ENCODE measurements around the gene SYNE1. TPM values are rescaled to one million over a fixed set of nuclear protein-coding genes. Genes with fewer than 3 reads are reported as not detected.
"Not testable (repeated sequence)": the region's sequence is repeated elsewhere in the genome, so short reads cannot be mapped to it uniquely, and the experiment has no call there.

Gene SYNE1
- polyA plus RNA-seq, 1 donor = 28.2 TPM

DNA sequence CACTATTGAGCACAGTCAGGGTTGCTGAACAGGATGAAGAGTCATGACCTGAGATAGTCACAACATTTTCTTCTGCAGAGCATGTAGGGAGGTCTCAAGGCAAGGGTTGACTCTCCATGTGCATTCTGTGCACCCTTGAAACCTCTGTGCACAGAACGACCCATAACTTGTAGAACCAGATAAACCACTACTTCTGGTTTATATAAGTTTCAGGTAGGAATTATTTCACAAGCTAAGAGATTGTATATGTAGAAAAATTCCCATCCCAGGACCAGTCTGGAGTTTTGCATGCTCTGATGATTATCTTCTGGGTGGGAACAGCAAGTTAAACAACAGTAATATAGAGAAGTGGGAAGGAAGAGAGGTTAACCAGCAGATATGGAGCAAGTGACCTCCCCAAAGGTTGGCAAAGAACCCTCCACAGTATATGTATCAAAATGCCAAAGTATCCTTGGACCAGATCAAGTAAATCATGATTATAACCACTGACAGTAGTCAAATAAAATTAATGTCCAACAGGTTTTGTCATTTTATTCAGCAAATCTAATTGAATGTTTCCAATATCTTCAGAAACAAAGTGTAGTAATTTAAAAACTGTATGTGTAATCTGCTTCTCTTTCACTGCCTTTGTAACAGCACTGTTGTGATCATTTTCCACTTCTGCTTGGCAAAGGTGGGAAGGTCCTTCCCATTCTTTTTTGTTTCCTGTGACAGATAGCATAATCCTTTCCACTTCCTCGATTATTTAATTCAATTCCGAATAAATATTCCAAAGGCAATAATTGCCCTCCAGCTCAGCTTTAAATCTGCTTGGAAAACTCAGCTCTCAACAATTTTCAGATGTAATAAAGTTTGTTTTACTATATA, 104.4 kb downstream of the SYNE1 start:
- DNase-seq = no peak
- no CpG with 5 or more reads among the region's 3 CpGs for WGBS (ENCODE audit: insufficient coverage, low lambda C conversion rate)
- H3K4me1 ChIP-seq (ENCODE audit: control insufficient read depth, insufficient read depth, low read length) = no peaks in the 10 kb centered on the region
- no peaks in the 10 kb centered on the region for H3K9me3 ChIP-seq (ENCODE audit: control insufficient read depth, low read depth, low read length)
- H3K27ac ChIP-seq (ENCODE audit: low read length) = no peak overlapping the region
- no peaks in the 10 kb centered on the region for H3K27me3 ChIP-seq (ENCODE audit: control insufficient read depth, insufficient read depth, low read length)
- H3K4me3 ChIP-seq (ENCODE audit: low read length) = no peak overlapping the region
- no peaks in the 10 kb centered on the region for H3K36me3 ChIP-seq (ENCODE audit: control insufficient read depth, insufficient read depth, low read length)

DNA sequence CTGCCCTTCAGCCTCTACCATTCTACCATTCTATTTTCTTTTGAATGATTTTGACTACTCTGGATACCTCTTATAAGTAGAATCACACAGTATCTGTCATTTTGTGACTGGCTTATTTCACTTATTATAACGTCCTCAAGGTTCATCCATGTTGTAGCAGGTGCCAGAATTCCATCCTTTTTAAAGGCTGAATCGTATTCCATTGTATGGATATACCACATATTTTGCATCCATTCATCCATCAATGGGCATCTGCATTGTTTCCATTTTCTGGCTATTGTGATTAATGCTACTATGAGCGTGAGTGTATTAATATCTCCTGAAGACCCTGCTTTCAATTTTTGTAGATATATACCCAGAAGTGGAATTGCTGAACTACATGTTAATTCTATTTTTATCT, 105.5 kb downstream of the SYNE1 start:
- H3K27me3 ChIP-seq (ENCODE audit: control insufficient read depth, insufficient read depth, low read length) = no peaks in the 10 kb centered on the region
- 86% methylated on average over 2 of the region's 3 CpGs for WGBS (ENCODE audit: insufficient coverage, low lambda C conversion rate)
- no peak for DNase-seq
- H3K4me1 ChIP-seq (ENCODE audit: control insufficient read depth, insufficient read depth, low read length) = no peaks in the 10 kb centered on the region
- no peak overlapping the region for H3K4me3 ChIP-seq (ENCODE audit: low read length)
- H3K27ac ChIP-seq (ENCODE audit: low read length) = no peak overlapping the region
- H3K9me3 ChIP-seq (ENCODE audit: control insufficient read depth, low read depth, low read length) = no peaks in the 10 kb centered on the region
- H3K36me3 ChIP-seq (ENCODE audit: control insufficient read depth, insufficient read depth, low read length) = no peaks in the 10 kb centered on the region

DNA sequence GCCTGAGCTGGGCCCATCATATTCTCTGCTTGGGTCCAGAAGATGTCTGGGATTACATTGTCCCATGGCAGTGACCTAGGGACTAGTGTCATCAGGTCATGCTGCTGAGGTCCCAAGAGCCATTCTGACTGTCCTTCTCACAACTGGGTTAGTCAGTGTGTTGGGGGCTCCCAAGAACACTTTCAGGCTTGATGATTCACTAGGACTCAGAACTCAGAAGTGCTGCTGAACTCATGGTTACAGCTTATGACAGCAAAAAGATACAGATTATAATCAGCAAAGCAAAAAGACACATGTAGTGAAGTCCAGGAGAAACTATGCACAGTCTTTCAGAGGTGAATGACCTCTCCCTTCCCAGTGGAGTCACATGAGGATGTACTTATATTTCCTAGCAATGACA, 107.8 kb downstream of the SYNE1 start:
- no peaks in the 10 kb centered on the region for H3K4me1 ChIP-seq (ENCODE audit: control insufficient read depth, insufficient read depth, low read length)
- no peaks in the 10 kb centered on the region for H3K36me3 ChIP-seq (ENCODE audit: control insufficient read depth, insufficient read depth, low read length)
- H3K27ac ChIP-seq (ENCODE audit: low read length) = no peak overlapping the region

DNA sequence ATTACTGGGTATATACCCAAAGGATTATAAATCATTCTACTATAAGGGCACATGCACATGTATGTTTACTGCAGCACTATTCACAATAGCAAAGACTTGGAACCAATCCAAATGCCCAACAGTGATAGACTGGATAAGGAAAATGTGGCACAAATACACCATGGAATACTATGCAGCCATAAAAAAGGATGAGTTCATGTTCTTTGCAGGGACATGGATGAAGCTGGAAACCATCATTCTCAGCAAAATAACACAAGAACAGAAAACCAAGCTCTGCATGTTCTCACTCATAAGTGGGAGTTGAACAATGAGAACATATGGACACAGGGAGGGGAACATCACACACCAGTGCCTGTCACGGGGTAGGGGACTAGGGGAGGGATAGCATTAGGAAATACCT, 123.0 kb downstream of the SYNE1 start:
- WGBS (ENCODE audit: insufficient coverage, low lambda C conversion rate) = no CpG with 5 or more reads among the region's 1 CpG

More for the DNA sequence above, 107.8 kb downstream of the SYNE1 start:
- no peaks in the 10 kb centered on the region for H3K27me3 ChIP-seq (ENCODE audit: control insufficient read depth, insufficient read depth, low read length)
- H3K9me3 ChIP-seq (ENCODE audit: control insufficient read depth, low read depth, low read length) = no peaks in the 10 kb centered on the region
- no peak overlapping the region for H3K4me3 ChIP-seq (ENCODE audit: low read length)
- DNase-seq = no peak

DNA sequence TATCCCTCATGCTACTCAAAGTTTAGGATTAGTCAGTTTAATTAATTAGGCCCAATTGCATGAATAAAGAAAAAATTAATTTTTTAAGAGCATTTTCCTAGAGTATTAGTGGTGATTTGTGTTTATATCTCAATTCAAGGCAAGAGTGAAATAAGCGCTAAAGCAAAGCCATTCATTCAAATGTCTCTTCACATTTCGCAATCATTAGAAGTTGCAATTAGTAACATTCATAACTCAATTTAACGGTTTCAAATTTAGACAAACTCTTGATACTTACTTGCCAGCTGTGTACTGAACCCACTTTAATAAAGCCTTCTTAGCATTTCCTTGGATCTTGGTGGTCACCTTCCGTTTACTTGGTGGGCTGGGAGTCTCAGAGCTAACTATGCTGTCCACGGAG, 127.2 kb downstream of the SYNE1 start:
- no peaks in the 10 kb centered on the region for H3K9me3 ChIP-seq (ENCODE audit: control insufficient read depth, low read depth, low read length)
- 85% methylated on average over 3 of the region's 5 CpGs for WGBS (ENCODE audit: insufficient coverage, low lambda C conversion rate)
- no peaks in the 10 kb centered on the region for H3K27me3 ChIP-seq (ENCODE audit: control insufficient read depth, insufficient read depth, low read length)
- DNase-seq = no peak
- H3K36me3 ChIP-seq (ENCODE audit: control insufficient read depth, insufficient read depth, low read length) = no peaks in the 10 kb centered on the region
- no peak overlapping the region for H3K4me3 ChIP-seq (ENCODE audit: low read length)
- H3K27ac ChIP-seq (ENCODE audit: low read length) = no peak overlapping the region
- no peaks in the 10 kb centered on the region for H3K4me1 ChIP-seq (ENCODE audit: control insufficient read depth, insufficient read depth, low read length)

More for the DNA sequence above, 123.0 kb downstream of the SYNE1 start:
- H3K27me3 ChIP-seq (ENCODE audit: control insufficient read depth, insufficient read depth, low read length); H3K27ac ChIP-seq (ENCODE audit: low read length); DNase-seq; H3K4me1 ChIP-seq (ENCODE audit: control insufficient read depth, insufficient read depth, low read length); H3K4me3 ChIP-seq (ENCODE audit: low read length); H3K36me3 ChIP-seq (ENCODE audit: control insufficient read depth, insufficient read depth, low read length); H3K9me3 ChIP-seq (ENCODE audit: control insufficient read depth, low read depth, low read length): not testable (repeated sequence)

DNA sequence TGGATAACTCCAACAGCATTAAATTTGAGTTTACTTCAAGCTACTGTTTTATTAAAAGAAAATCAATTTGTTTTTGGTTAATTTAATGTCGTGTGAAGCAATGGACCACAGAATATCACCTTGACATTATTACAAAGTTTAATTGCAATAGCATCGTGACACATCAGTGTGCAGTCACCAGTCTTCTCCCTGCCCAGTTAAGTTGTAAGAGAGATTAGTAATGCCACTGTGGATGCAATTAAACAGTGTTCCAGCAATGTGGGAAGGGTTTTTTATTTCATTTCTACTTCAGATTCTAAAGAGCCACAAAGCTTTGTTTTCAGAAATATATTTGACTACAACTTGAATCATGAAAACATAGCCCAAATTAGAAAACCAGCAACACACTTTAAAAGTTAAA, 128.7 kb downstream of the SYNE1 start:
- Histone ChIP-seq H3K27me3 (ENCODE audit: control insufficient read depth, insufficient read depth, low read length) (no peaks in the 10 kb centered on the region), H3K27ac (ENCODE audit: low read length) (no peak overlapping the region), H3K36me3 (ENCODE audit: control insufficient read depth, insufficient read depth, low read length) (no peaks in the 10 kb centered on the region), H3K9me3 (ENCODE audit: control insufficient read depth, low read depth, low read length) (no peaks in the 10 kb centered on the region), H3K4me1 (ENCODE audit: control insufficient read depth, insufficient read depth, low read length) (no peaks in the 10 kb centered on the region), H3K4me3 (ENCODE audit: low read length) (no peak overlapping the region)
- DNase-seq = no peak
- 100% methylated on average over 1 of the region's 2 CpGs for WGBS (ENCODE audit: insufficient coverage, low lambda C conversion rate)

DNA sequence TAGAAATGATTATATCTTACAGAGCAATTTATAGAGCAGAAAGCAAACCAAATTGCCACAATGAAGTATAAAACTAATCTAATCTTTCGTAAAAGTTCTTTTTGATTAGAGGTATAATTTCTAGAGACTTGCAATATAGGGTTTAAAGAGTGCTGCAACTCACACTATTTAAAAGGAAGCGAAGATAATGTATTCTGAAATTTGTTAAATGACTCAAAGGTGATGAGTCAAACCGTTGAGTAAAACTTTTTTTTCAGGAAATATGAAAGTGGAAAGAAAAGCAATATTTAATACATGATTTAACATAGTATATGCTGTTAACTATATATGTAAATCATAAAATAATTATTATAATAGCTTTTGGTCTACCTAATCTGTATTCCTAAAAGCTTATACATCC, 133.6 kb downstream of the SYNE1 start:
- DNase-seq = no peak
- no peaks in the 10 kb centered on the region for H3K4me1 ChIP-seq (ENCODE audit: control insufficient read depth, insufficient read depth, low read length)
- no peak overlapping the region for H3K27ac ChIP-seq (ENCODE audit: low read length)
- WGBS (ENCODE audit: insufficient coverage, low lambda C conversion rate) = 87% methylated on average over 2 of the region's 3 CpGs
- H3K4me3 ChIP-seq (ENCODE audit: low read length) = no peak overlapping the region
- no peaks in the 10 kb centered on the region for H3K27me3 ChIP-seq (ENCODE audit: control insufficient read depth, insufficient read depth, low read length)
- no peaks in the 10 kb centered on the region for H3K36me3 ChIP-seq (ENCODE audit: control insufficient read depth, insufficient read depth, low read length)
- H3K9me3 ChIP-seq (ENCODE audit: control insufficient read depth, low read depth, low read length) = no peaks in the 10 kb centered on the region

DNA sequence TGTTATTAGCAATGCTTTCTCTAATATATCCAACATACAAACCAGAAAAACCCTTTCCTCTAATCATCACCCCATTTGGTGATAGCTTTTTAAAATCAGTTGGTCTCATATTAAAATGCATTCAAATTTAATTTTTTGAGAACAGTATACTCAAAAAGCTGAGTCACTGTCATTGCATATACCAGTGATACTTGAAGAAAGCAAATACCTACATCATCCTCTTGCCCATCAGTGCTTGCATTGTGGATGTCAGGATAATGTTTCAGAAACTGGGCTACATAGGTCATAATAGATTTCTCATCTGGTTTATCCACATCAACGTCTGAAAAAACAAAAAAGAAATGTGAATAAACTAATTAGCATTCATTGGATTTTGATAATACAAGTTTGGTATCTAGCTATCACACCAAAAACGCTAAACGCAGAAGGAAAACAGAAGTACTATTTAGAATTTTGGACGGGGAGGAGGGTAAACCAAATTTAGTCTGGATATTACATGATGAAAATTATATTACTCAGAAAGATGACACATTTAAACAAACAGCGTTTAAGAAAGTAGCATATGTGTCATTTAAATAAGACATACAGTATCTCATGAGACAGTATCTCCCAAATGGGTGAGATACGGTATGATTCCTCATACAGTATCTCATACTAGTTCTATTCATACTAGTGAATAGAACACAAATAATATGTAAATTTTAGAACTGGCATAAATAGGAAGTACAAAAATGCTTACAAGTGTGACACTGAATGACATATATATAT, 134.6 kb downstream of the SYNE1 start:
- Histone ChIP-seq H3K4me1 (ENCODE audit: control insufficient read depth, insufficient read depth, low read length) (no peaks in the 10 kb centered on the region), H3K27me3 (ENCODE audit: control insufficient read depth, insufficient read depth, low read length) (no peaks in the 10 kb centered on the region), H3K27ac (ENCODE audit: low read length) (no peak overlapping the region), H3K4me3 (ENCODE audit: low read length) (no peak overlapping the region), H3K9me3 (ENCODE audit: control insufficient read depth, low read depth, low read length) (no peaks in the 10 kb centered on the region), H3K36me3 (ENCODE audit: control insufficient read depth, insufficient read depth, low read length) (no peaks in the 10 kb centered on the region)
- 87% methylated on average over 4 of the region's 6 CpGs for WGBS (ENCODE audit: insufficient coverage, low lambda C conversion rate)
- no peak for DNase-seq

DNA sequence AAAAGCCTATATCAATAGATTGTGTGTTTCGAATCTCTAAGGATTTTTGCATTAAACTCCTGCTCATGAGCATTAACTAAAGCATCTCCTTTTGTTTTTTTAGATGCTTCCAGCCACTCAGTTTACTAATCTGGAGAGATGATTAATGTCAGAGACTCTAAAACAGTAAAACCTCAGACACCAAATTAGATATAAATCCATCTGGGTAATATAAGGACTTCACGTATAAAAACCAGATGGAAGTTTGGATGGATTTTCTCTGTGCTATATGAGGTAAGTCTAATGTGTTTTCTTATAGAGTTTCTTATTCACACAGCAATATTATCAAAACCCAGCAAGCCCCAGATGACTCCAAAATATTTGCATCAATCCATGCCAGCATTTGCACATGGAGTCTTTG, 137.2 kb downstream of the SYNE1 start:
- Histone ChIP-seq H3K4me3 (ENCODE audit: low read length) (no peak overlapping the region), H3K27ac (ENCODE audit: low read length) (no peak overlapping the region), H3K4me1 (ENCODE audit: control insufficient read depth, insufficient read depth, low read length) (no peaks in the 10 kb centered on the region), H3K9me3 (ENCODE audit: control insufficient read depth, low read depth, low read length) (no peaks in the 10 kb centered on the region), H3K36me3 (ENCODE audit: control insufficient read depth, insufficient read depth, low read length) (no peaks in the 10 kb centered on the region), H3K27me3 (ENCODE audit: control insufficient read depth, insufficient read depth, low read length) (no peaks in the 10 kb centered on the region)
- DNase-seq = no peak
- WGBS (ENCODE audit: insufficient coverage, low lambda C conversion rate) = 100% methylated on average over 1 of the region's 2 CpGs

DNA sequence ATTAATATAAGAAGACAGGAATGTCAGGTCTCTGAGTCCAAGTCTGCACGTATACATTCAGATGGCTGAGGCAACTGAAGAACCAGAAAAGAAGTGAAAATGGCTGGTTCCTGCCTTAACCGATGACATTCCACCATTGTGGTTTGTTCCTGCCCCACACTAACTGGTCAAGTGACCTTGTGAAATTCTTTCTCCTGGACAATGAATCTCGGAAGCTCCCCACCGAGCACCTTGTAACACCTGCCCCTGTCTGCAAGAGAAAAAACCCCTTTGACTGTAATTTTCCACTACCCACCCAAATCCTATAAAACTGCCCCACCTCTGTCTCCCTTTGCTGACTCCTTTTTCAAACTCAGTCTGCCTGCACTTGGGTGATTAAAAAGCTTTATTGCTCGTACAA, 140.4 kb downstream of the SYNE1 start:
- 100% methylated on average over 2 of the region's 5 CpGs for WGBS (ENCODE audit: insufficient coverage, low lambda C conversion rate)
- Histone ChIP-seq H3K36me3 (ENCODE audit: control insufficient read depth, insufficient read depth, low read length) (no peaks in the 10 kb centered on the region), H3K4me3 (ENCODE audit: low read length) (no peak overlapping the region), H3K27me3 (ENCODE audit: control insufficient read depth, insufficient read depth, low read length) (no peaks in the 10 kb centered on the region), H3K4me1 (ENCODE audit: control insufficient read depth, insufficient read depth, low read length) (no peaks in the 10 kb centered on the region), H3K27ac (ENCODE audit: low read length) (no peak overlapping the region), H3K9me3 (ENCODE audit: control insufficient read depth, low read depth, low read length) (no peaks in the 10 kb centered on the region)
- DNase-seq = no peak
